Subcutaneous abdominal adipose tissue (tissue), 5 donors: ENCODE measurements around the gene FBLIM1.
"Not testable (repeated sequence)": the region's sequence is repeated elsewhere in the genome, so short reads cannot be mapped to it uniquely, and the experiment has no call there.

Source experiments
- H3K27ac ChIP-seq: one replicate; pipeline ENCODE4 v1.7.0; 2013; ENCODE audit warnings: low read depth, mild to moderate bottlenecking, inconsistent platforms, low read length, moderate library complexity
- H3K27me3 ChIP-seq, 5 donors: one replicate each; pipeline ENCODE4 v1.7.0; 2013; ENCODE audit warnings: low read length in 5 of 5, inconsistent platforms in 1 of 5; ENCODE audit not compliant: control insufficient read depth in 5 of 5, insufficient read depth in 4 of 5
- H3K36me3 ChIP-seq, 5 donors: one replicate each; pipeline ENCODE4 v1.7.0; 2013; ENCODE audit warnings: low read length in 5 of 5; ENCODE audit not compliant: control insufficient read depth in 5 of 5, insufficient read depth in 5 of 5
- H3K4me1 ChIP-seq, 5 donors: one replicate each; pipeline ENCODE4 v1.7.0; 2013; ENCODE audit warnings: low read length in 5 of 5, mild to moderate bottlenecking in 3 of 5, moderate library complexity in 1 of 5; ENCODE audit not compliant: control insufficient read depth in 5 of 5, insufficient read depth in 5 of 5
- H3K4me3 ChIP-seq, 5 donors: one replicate each; pipeline ENCODE4 v1.7.0; 2013; ENCODE audit warnings: low read length in 5 of 5, low read depth in 1 of 5
- H3K9ac ChIP-seq, 5 donors: one replicate each; pipeline ENCODE4 v1.7.0; 2013; ENCODE audit warnings: low read length in 5 of 5, mild to moderate bottlenecking in 4 of 5, moderate library complexity in 3 of 5
- H3K9me3 ChIP-seq, 5 donors: one replicate each; pipeline ENCODE4 v1.7.0; 2013; ENCODE audit warnings: low read length in 5 of 5; ENCODE audit not compliant: control insufficient read depth in 5 of 5
- donor health status: healthy.
- donor health status: healthy.
- donor health status: healthy.
- donor health status: healthy.
- donor health status: healthy.

Gene FBLIM1

GRCh38 chr1:15807121-15807520 lies 48.5 kb downstream of the FBLIM1 start:
- Histone ChIP-seq H3K27ac (no peak overlapping the region), H3K36me3 (no peaks in the 10 kb centered on the region), H3K27me3 (no peaks in the 10 kb centered on the region), H3K9me3 (no peaks in the 10 kb centered on the region), H3K4me1 (peaks cover 0 to 20% (median 18%) of the 10 kb centered on the region in 5 donors), H3K4me3 (no peak overlapping the region), H3K9ac (no peak overlapping the region)

- H3K27me3 ChIP-seq, H3K9me3 ChIP-seq, H3K27ac ChIP-seq, H3K36me3 ChIP-seq, H3K4me3 ChIP-seq, H3K9ac ChIP-seq: not testable (repeated sequence)
- H3K4me1 ChIP-seq = peaks cover 0 to 20% (median 18%) of the 10 kb centered on the region in 5 donors
Measured at GRCh38 chr1:15807549-15807948, 49.0 kb downstream of the FBLIM1 start, which contains the start of gene UQCRHL. TSS of gene UQCRHL (minus strand) at chr1:15807649. CDS start at chr1:15807649, 0 bp downstream.

GRCh38 chr1:15808955-15809354 lies 50.4 kb downstream of the FBLIM1 start:
- Histone ChIP-seq H3K9ac (no peak overlapping the region), H3K27ac (no peak overlapping the region), H3K27me3 (no peaks in the 10 kb centered on the region), H3K36me3 (no peaks in the 10 kb centered on the region), H3K4me3 (no peak overlapping the region), H3K9me3 (no peaks in the 10 kb centered on the region), H3K4me1 (peaks cover 0 to 26% (median 18%) of the 10 kb centered on the region in 5 donors)

- no peak overlapping the region for H3K9ac ChIP-seq
- no peaks in the 10 kb centered on the region for H3K27me3 ChIP-seq
- peak overlapping the region; percentile 58 for H3K27ac ChIP-seq
- no peak overlapping the region for H3K4me3 ChIP-seq
- no peaks in the 10 kb centered on the region for H3K36me3 ChIP-seq
- peaks cover 0 to 26% (median 18%) of the 10 kb centered on the region in 5 donors for H3K4me1 ChIP-seq
- H3K9me3 ChIP-seq = no peaks in the 10 kb centered on the region
Measured at GRCh38 chr1:15810073-15810472, 51.5 kb downstream of the FBLIM1 start.

- no peak overlapping the region for H3K27ac ChIP-seq
- no peaks in the 10 kb centered on the region for H3K36me3 ChIP-seq
- peaks cover 0 to 16% (median 4%) of the 10 kb centered on the region in 5 donors for H3K4me1 ChIP-seq
- no peaks in the 10 kb centered on the region for H3K27me3 ChIP-seq
- no peak overlapping the region for H3K9ac ChIP-seq
- no peaks in the 10 kb centered on the region for H3K9me3 ChIP-seq
- no peak overlapping the region for H3K4me3 ChIP-seq
Measured at GRCh38 chr1:15816674-15817073, 58.1 kb downstream of the FBLIM1 start.

- H3K4me1 ChIP-seq = peaks cover 0 to 13% (median 4%) of the 10 kb centered on the region in 5 donors
- H3K9me3 ChIP-seq = no peaks in the 10 kb centered on the region
- no peaks in the 10 kb centered on the region for H3K36me3 ChIP-seq
- no peak overlapping the region for H3K4me3 ChIP-seq
- no peaks in the 10 kb centered on the region for H3K27me3 ChIP-seq
- H3K27ac ChIP-seq = no peak overlapping the region
- H3K9ac ChIP-seq = no peak overlapping the region
Measured at GRCh38 chr1:15820478-15820877, 61.9 kb downstream of the FBLIM1 start.

GRCh38 chr1:15825800-15826199 lies 67.2 kb downstream of the FBLIM1 start:
- H3K9me3 ChIP-seq = no peaks in the 10 kb centered on the region
- H3K36me3 ChIP-seq = no peaks in the 10 kb centered on the region
- no peak overlapping the region for H3K27ac ChIP-seq
- no peak overlapping the region for H3K4me3 ChIP-seq
- no peak overlapping the region for H3K9ac ChIP-seq
- peaks cover 0 to 20% (median 12%) of the 10 kb centered on the region in 5 donors for H3K4me1 ChIP-seq
- no peaks in the 10 kb centered on the region for H3K27me3 ChIP-seq

- H3K27me3 ChIP-seq = no peaks in the 10 kb centered on the region
- no peak overlapping the region for H3K27ac ChIP-seq
- H3K36me3 ChIP-seq = no peaks in the 10 kb centered on the region
- H3K4me1 ChIP-seq = peaks cover 0 to 23% (median 14%) of the 10 kb centered on the region in 5 donors
- no peak overlapping the region for H3K4me3 ChIP-seq
- no peaks in the 10 kb centered on the region for H3K9me3 ChIP-seq
- H3K9ac ChIP-seq = no peak overlapping the region
Measured at GRCh38 chr1:15826810-15827507, 68.4 kb downstream of the FBLIM1 start.

GRCh38 chr1:15827567-15827966 lies 69.0 kb downstream of the FBLIM1 start:
- not testable (repeated sequence) for H3K27me3 ChIP-seq, H3K36me3 ChIP-seq, H3K4me3 ChIP-seq, H3K9ac ChIP-seq, H3K9me3 ChIP-seq, H3K27ac ChIP-seq
- peaks cover 0 to 25% (median 14%) of the 10 kb centered on the region in 5 donors for H3K4me1 ChIP-seq

- H3K4me1 ChIP-seq = peaks cover 0 to 37% (median 16%) of the 10 kb centered on the region in 5 donors
- H3K27me3 ChIP-seq, H3K27ac ChIP-seq, H3K9ac ChIP-seq, H3K4me3 ChIP-seq, H3K9me3 ChIP-seq, H3K36me3 ChIP-seq: not testable (repeated sequence)
Measured at GRCh38 chr1:15828931-15829330, 70.3 kb downstream of the FBLIM1 start.
